Chondrocyte (in vitro differentiated cells): ENCODE data around the gene AIFM2. TPM values are rescaled to one million over a fixed set of nuclear protein-coding genes. Genes with fewer than 3 reads are reported as not detected.
"Not testable (repeated sequence)": the region's sequence is repeated elsewhere in the genome, so short reads cannot be mapped to it uniquely, and the experiment has no call there.

Experiments used
- DNase-seq: peaks from one replicate; pipeline ENCODE4 v3.0.0; 2021; ENCODE audit warnings: mixed read lengths, low spot score
- H3K27ac Mint-ChIP-seq: one replicate; pipeline ENCODE4 v1.8.0; 2021; ENCODE audit warnings: mild to moderate bottlenecking, moderate library complexity, mixed read lengths; ENCODE audit not compliant: unreplicated experiment
- H3K27me3 Mint-ChIP-seq: 2 replicates; pipeline ENCODE4 v1.8.0; 2021; ENCODE audit warnings: low read depth, mixed read lengths
- H3K36me3 Mint-ChIP-seq: 2 replicates; pipeline ENCODE4 v1.8.0; 2021; ENCODE audit warnings: low read depth, mixed read lengths
- H3K4me1 Mint-ChIP-seq: 2 replicates; pipeline ENCODE4 v1.8.0; 2021; ENCODE audit warnings: low read depth, mild to moderate bottlenecking, mixed read lengths
- H3K4me3 Mint-ChIP-seq: one replicate; pipeline ENCODE4 v1.8.0; 2021; ENCODE audit warnings: mild to moderate bottlenecking, moderate library complexity, mixed read lengths; ENCODE audit not compliant: unreplicated experiment
- H3K9me3 Mint-ChIP-seq: 2 replicates; pipeline ENCODE4 v1.8.0; 2021; ENCODE audit warnings: low read depth, mixed read lengths
- CTCF ChIP-seq: fragments of 200-600 bp; sonication (generic); IDR thresholded peaks from 2 replicates; pipeline ENCODE4 v1.5.0; 2021; ENCODE audit warnings: antibody characterized with exemption, mild to moderate bottlenecking, moderate library complexity
- total RNA-seq: library from RNA; stranded (reverse); gene quantifications from 3 replicates; pipeline ENCODE4 v1.2.1, GENCODE V29; 2021

AIFM2 gene
- total RNA-seq, 1 donor from 2014 or later = 10.3 TPM

GRCh38 chr10:70124918-70125317 is 7.7 kb downstream of the AIFM2 start:
- DNase-seq = no peak
- H3K27me3 Mint-ChIP-seq = no peaks in the 10 kb centered on the region
- H3K4me3 Mint-ChIP-seq = no peak overlapping the region
- peaks cover 5% of the 10 kb centered on the region for H3K36me3 Mint-ChIP-seq
- H3K27ac Mint-ChIP-seq = no peak overlapping the region
- no peaks in the 10 kb centered on the region for H3K9me3 Mint-ChIP-seq
- no peak for TF ChIP-seq CTCF
- no peaks in the 10 kb centered on the region for H3K4me1 Mint-ChIP-seq

GRCh38 chr10:70124415-70124814 is 8.2 kb downstream of the AIFM2 start:
- no peaks in the 10 kb centered on the region for H3K9me3 Mint-ChIP-seq
- DNase-seq = no peak
- no peak overlapping the region for H3K4me3 Mint-ChIP-seq
- TF ChIP-seq CTCF = no peak
- H3K27ac Mint-ChIP-seq = no peak overlapping the region
- H3K4me1 Mint-ChIP-seq = no peaks in the 10 kb centered on the region
- H3K27me3 Mint-ChIP-seq = no peaks in the 10 kb centered on the region
- peaks cover 6% of the 10 kb centered on the region for H3K36me3 Mint-ChIP-seq

- Mint-ChIP-seq H3K9me3 (no peaks in the 10 kb centered on the region), H3K4me3 (no peak overlapping the region), H3K36me3 (peaks cover 9% of the 10 kb centered on the region), H3K4me1 (no peaks in the 10 kb centered on the region), H3K27ac (no peak overlapping the region), H3K27me3 (no peaks in the 10 kb centered on the region)
- no peak for DNase-seq
- TF ChIP-seq CTCF = no peak
Measured at GRCh38 chr10:70123817-70124216, 8.8 kb downstream of the AIFM2 start.

- H3K9me3 Mint-ChIP-seq, H3K27ac Mint-ChIP-seq, H3K4me3 Mint-ChIP-seq, H3K36me3 Mint-ChIP-seq, DNase-seq, H3K27me3 Mint-ChIP-seq, H3K4me1 Mint-ChIP-seq: not testable (repeated sequence)
Measured at GRCh38 chr10:70123166-70123565, 9.5 kb downstream of the AIFM2 start.

GRCh38 chr10:70122742-70123141 is 9.9 kb downstream of the AIFM2 start:
- no peaks in the 10 kb centered on the region for H3K9me3 Mint-ChIP-seq
- H3K4me1 Mint-ChIP-seq = no peaks in the 10 kb centered on the region
- H3K27ac Mint-ChIP-seq = no peak overlapping the region
- H3K4me3 Mint-ChIP-seq = no peak overlapping the region
- no peaks in the 10 kb centered on the region for H3K27me3 Mint-ChIP-seq
- peaks cover 9% of the 10 kb centered on the region for H3K36me3 Mint-ChIP-seq
- no peak for DNase-seq
- TF ChIP-seq CTCF = no peak

- no peaks in the 10 kb centered on the region for H3K4me1 Mint-ChIP-seq
- no peak overlapping the region for H3K27ac Mint-ChIP-seq
- DNase-seq = no peak
- H3K27me3 Mint-ChIP-seq = no peaks in the 10 kb centered on the region
- H3K4me3 Mint-ChIP-seq = no peak overlapping the region
- no peaks in the 10 kb centered on the region for H3K9me3 Mint-ChIP-seq
- no peak for TF ChIP-seq CTCF
- peaks cover 9% of the 10 kb centered on the region for H3K36me3 Mint-ChIP-seq
Measured at GRCh38 chr10:70121281-70121949, 11.2 kb downstream of the AIFM2 start.
